ENCODE measurements around the gene TBC1D10A.

TBC1D10A gene

DNA sequence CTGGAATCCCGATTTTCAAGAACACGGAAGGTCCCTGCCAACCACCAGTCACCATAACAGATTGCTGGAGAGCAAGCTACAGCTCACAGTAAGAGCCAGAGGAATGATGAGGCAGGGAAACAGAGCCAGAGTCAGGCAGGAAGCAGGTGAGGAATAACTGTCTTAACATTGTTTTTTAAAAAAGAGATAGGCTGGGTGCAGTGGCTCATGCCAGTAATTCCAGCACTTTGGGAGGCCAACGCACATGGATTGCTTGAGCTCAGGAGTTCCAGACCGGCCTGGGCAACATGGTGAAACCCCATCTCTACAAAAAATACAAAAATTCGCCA is 24.0 kb downstream of the TBC1D10A start:
- Histone ChIP-seq H3K27me3 (ENCODE audit: insufficient read depth, poor library complexity, severe bottlenecking) (no peaks in the 10 kb centered on the region), H3K27ac (replicated peaks) (peak overlapping the region; percentile 50), H3K4me3 (replicated peaks; ENCODE audit: insufficient read depth, low read length) (no peak overlapping the region)
- no peak for TF ChIP-seq GABPA (IDR thresholded peaks at IDR 0.05; ENCODE audit: low read depth)
- DNase-seq (ENCODE audit: low read depth in 1 of 2, low spot score in 1 of 2): no peak

DNA sequence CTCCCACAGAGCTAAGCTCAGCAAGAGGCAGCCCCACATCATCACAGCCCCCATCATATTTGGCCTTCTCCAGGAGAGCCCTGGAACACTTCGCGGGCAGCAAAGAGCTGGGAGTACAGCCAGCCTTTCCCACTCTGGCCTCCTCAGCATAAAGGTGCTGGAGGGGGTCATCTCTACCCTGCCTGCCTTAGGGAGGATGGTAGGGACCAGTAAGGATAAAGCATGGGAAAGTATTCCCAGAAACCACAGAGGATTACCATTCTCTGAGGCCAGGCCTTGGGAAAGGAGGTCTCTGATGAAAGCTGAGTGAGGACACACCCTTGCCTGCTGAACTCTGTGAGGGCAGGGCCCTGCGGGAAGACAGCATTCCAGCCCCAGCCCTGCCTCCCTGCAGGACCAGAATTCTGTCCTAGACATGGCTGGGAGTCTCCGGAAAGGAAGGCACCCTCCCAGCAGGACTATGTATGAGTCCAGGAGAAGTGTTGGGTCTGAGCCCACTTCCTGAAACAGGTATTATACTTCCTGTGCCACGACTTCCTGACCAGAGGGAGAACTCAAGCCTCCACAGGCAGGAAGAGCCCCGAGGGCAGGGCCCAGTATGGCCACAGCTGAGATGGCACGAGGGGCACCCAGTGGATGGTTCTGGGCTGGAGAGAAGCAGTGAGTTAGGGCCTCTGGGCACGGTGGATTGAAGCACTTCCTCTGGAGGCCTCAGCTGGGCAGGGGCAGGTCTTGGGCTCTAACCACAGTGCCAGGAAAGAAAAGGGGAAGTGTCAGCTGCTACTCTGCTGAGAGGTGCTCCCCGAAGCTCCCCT is 24.5 kb downstream of the TBC1D10A start:
- Histone ChIP-seq H3K27me3 (ENCODE audit: insufficient read depth, poor library complexity, severe bottlenecking) (no peaks in the 10 kb centered on the region), H3K27ac (replicated peaks) (peak overlapping the region; percentile 50), H3K4me3 (replicated peaks; ENCODE audit: insufficient read depth, low read length) (no peak overlapping the region)
- DNase-seq (ENCODE audit: low read depth in 1 of 2, low spot score in 1 of 2): peak; percentile 70 to 92
- TF ChIP-seq SPI1 (IDR thresholded peaks at IDR 0.05; ENCODE audit: borderline replicate concordance, low read depth) (peak; percentile 99), GABPA (IDR thresholded peaks at IDR 0.05; ENCODE audit: low read depth) (no peak), POLR2AphosphoS5 (IDR thresholded peaks at IDR 0.05; ENCODE audit: low read depth) (0 out of 2 replicates have a peak, but pooled peaks have one; percentile 62), REST (IDR thresholded peaks at IDR 0.05; ENCODE audit: insufficient replicate concordance, low read depth) (no peak)
- TF ChIP-seq, protein P1, sequence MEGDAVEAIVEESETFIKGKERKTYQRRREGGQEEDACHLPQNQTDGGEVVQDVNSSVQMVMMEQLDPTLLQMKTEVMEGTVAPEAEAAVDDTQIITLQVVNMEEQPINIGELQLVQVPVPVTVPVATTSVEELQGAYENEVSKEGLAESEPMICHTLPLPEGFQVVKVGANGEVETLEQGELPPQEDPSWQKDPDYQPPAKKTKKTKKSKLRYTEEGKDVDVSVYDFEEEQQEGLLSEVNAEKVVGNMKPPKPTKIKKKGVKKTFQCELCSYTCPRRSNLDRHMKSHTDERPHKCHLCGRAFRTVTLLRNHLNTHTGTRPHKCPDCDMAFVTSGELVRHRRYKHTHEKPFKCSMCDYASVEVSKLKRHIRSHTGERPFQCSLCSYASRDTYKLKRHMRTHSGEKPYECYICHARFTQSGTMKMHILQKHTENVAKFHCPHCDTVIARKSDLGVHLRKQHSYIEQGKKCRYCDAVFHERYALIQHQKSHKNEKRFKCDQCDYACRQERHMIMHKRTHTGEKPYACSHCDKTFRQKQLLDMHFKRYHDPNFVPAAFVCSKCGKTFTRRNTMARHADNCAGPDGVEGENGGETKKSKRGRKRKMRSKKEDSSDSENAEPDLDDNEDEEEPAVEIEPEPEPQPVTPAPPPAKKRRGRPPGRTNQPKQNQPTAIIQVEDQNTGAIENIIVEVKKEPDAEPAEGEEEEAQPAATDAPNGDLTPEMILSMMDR (IDR thresholded peaks at IDR 0.05; ENCODE audit: insufficient read depth, low read length): no peak

- DNase-seq (ENCODE audit: low read depth in 1 of 2, low spot score in 1 of 2): no peak
- TF ChIP-seq REST (IDR thresholded peaks at IDR 0.05; ENCODE audit: insufficient replicate concordance, low read depth) (no peak), GABPA (IDR thresholded peaks at IDR 0.05; ENCODE audit: low read depth) (no peak), POLR2AphosphoS5 (IDR thresholded peaks at IDR 0.05; ENCODE audit: low read depth) (no peak), SPI1 (IDR thresholded peaks at IDR 0.05; ENCODE audit: borderline replicate concordance, low read depth) (no peak)
- TF ChIP-seq, protein P1 (IDR thresholded peaks at IDR 0.05; ENCODE audit: insufficient read depth, low read length): no peak
- no peak overlapping the region for H3K27ac ChIP-seq (replicated peaks)
- H3K27me3 ChIP-seq (ENCODE audit: insufficient read depth, poor library complexity, severe bottlenecking): no peaks in the 10 kb centered on the region
- no peak overlapping the region for H3K4me3 ChIP-seq (replicated peaks; ENCODE audit: insufficient read depth, low read length)
Observed at GRCh38 chr22:30299322-30299721, 27.4 kb downstream of the TBC1D10A start.

DNA sequence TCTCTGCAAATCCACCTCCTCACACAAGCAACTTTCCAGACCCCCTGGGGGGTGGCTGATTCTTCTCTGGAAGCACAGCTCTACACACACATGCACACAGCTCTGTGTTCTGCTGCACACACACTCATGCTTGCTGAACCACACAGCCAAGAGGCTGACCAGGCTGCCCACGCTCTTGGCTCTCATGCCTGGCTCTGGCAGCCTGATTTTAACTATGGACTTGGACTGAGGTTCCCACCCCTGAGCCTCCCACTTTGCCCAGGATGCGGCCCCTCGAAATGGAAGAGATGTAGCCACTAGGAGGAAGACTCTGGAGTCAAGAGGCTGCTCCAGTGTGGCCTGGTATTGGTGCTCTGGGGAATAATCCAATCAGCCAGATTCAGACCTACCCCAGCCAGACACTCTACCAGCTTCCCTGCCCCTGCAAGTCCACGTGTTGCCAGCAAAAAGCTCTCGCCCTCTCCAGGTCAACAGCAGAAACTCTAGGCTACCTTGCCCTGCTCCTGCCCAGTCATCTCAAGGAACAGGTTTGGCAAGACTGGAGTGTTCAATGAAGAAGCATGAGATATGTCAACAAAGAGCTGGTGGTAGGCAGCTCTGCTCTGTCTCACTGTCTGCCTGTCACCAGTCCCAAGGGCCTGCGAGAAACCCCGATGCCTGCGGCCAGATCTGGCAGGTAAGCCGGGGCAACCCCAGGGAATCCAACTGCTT is 28.6 kb downstream of the TBC1D10A start:
- no peak overlapping the region for H3K4me3 ChIP-seq (replicated peaks; ENCODE audit: insufficient read depth, low read length)
- H3K27me3 ChIP-seq (ENCODE audit: insufficient read depth, poor library complexity, severe bottlenecking): no peaks in the 10 kb centered on the region
- TF ChIP-seq, protein P1 (IDR thresholded peaks at IDR 0.05; ENCODE audit: insufficient read depth, low read length): no peak
- no peak for TF ChIP-seq GABPA (IDR thresholded peaks at IDR 0.05; ENCODE audit: low read depth)
- TF ChIP-seq POLR2AphosphoS5 (IDR thresholded peaks at IDR 0.05; ENCODE audit: low read depth): no peak
- TF ChIP-seq REST (IDR thresholded peaks at IDR 0.05; ENCODE audit: insufficient replicate concordance, low read depth): no peak
- TF ChIP-seq SPI1 (IDR thresholded peaks at IDR 0.05; ENCODE audit: borderline replicate concordance, low read depth): no peak
- no peak overlapping the region for H3K27ac ChIP-seq (replicated peaks)
- no peak for DNase-seq (ENCODE audit: low read depth in 1 of 2, low spot score in 1 of 2)
